GM12875 (cell line): ENCODE results near the gene INSR.

Source experiments
- H3K4me3 ChIP-seq: one replicate; pipeline ENCODE4 v1.5.1; 2011; ENCODE audit warnings: low read depth, low read length, control low read depth
- TF ChIP-seq, protein P1 (sequence below): IDR thresholded peaks from 2 replicates; pipeline ENCODE4 v1.5.1; 2011; ENCODE audit warnings: low read depth, mild to moderate bottlenecking, control low read depth, inconsistent platforms, low read length, moderate library complexity, borderline replicate concordance; ENCODE audit not compliant: insufficient read depth

INSR gene

GRCh38 chr19:7202888-7203287, 91.3 kb downstream of the INSR start:
- no peak overlapping the region for H3K4me3 ChIP-seq
- TF ChIP-seq, protein P1, sequence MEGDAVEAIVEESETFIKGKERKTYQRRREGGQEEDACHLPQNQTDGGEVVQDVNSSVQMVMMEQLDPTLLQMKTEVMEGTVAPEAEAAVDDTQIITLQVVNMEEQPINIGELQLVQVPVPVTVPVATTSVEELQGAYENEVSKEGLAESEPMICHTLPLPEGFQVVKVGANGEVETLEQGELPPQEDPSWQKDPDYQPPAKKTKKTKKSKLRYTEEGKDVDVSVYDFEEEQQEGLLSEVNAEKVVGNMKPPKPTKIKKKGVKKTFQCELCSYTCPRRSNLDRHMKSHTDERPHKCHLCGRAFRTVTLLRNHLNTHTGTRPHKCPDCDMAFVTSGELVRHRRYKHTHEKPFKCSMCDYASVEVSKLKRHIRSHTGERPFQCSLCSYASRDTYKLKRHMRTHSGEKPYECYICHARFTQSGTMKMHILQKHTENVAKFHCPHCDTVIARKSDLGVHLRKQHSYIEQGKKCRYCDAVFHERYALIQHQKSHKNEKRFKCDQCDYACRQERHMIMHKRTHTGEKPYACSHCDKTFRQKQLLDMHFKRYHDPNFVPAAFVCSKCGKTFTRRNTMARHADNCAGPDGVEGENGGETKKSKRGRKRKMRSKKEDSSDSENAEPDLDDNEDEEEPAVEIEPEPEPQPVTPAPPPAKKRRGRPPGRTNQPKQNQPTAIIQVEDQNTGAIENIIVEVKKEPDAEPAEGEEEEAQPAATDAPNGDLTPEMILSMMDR = no peak

DNA sequence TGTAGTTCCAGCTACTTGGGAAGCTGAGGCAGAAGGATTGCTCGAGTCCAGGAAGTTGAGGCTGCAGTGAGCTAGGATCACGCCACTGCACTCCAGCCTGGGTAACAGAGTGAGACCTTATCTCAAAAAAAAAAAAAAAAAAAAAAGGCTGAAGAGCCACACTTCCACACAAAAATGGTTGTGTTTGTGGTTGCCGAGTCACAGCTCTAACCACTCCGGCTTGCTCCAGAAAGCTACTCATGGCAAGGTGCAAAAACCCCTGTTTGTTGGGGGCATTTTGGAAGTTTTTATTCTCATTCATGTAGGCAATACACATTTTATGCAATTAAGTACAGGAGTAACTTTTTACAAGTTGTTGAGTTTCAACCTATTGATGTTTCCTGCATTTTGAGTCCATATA, 93.5 kb downstream of the INSR start:
- H3K4me3 ChIP-seq = no peak overlapping the region
- TF ChIP-seq, protein P1 = no peak

DNA sequence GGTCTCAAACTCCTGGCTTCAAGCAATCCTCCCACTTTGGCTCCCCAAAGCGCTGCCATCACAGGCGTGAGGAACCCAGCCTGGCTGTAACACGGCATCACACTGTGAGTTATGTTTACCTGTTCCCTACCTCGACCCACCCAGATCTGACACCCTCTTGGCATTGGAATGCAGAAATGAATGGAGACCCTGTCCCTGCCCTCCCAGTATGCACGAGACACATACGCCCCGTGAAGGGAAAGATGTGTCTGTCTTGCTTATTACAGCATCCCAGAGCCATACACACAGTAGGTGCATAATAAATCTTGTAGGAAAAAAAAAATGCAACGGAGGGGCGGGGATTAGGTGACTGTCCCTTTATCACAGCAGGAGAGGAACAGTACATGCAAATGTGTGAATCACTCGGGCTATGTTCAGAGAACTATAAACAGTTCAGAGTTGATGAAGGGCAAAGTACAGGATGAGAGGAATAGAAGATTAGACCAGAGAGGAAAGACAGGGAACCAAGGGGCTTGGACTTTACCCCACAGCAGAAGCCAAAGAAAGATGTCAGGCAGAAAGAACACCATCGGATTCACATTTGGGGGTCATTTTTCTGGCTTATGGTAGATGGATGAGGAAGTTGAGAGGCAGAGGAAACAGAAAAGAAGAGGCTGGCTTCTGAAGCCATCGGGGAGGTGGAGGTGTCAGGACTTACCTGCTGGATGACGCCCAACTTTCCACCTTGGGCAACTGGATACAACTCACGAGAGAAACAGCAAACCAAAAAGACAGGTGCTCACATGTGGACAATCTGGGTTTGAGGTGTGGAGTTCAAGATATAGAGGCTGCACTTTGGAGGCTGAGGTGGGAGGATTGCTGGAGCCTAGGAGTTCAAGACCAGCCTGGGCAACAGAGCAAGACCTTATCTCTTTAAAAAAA, 94.3 kb downstream of the INSR start:
- no peak overlapping the region for H3K4me3 ChIP-seq
- TF ChIP-seq, protein P1 = no peak

- TF ChIP-seq, protein P1 = peak; percentile 49
- peak overlapping the region; percentile 90 for H3K4me3 ChIP-seq
These were observed 96.2 kb downstream of the INSR start for GRCh38 chr19:7197760-7198696.

DNA sequence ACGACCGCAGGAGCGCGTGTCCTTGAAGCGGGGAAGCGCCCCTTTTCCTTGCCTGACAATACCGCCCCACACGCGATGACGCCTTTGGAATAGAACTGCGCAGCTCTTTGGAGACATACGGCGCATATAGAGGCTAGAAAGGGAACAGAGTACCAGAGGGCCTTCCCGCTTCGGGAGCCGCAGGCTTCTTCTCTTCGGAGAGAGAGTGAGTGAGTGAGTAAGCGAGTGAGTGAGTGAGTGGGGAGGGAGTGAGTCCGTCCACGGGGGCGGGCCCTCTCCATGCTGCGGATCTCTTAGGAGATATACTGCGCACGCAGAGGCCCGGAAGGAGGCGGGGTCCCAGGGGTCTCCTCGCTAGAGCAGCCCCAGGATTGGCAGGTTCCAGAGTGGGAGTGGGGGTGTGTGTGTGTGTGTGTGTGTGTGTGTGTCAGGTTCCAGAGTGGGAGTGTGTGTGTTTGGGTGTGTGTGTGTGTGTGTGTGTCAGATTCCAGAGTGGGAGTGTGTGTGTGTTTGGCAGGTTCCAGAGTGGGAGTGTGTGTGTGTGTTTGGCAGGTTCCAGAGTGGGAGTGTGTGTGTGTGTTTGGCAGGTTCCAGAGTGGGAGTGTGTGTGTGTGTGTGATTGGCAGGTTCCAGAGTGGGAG, 97.0 kb downstream of the INSR start:
- TF ChIP-seq, protein P1 = no peak
- H3K4me3 ChIP-seq = peak overlapping the region; percentile 68

DNA sequence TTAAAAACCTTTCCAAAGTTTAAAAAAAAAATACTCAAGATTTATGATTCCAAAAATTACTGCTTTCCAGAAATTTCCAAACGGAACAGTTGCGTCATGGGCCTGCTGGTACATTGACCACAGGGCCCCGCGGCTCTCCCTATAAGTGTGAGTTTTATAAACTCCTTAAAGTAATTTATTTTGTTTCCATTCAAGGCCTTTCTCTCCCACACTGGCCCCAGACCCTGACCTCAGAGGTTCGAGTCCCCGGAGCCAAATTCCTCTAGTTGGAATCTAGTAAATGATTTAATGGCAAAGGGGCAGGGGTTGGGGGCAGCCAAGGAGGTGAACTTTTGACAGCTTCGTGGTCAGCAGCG, 97.5 kb downstream of the INSR start:
- TF ChIP-seq, protein P1 = no peak

More for the DNA sequence above, 97.5 kb downstream of the INSR start:
- H3K4me3 ChIP-seq = peak overlapping the region; percentile 68
